Measurements from ENCODE around the gene DNAJC17. TPM values are rescaled to one million over a fixed set of nuclear protein-coding genes. Genes with fewer than 3 reads are reported as not detected.
A peak's percentile ranks its signal among the peaks of the same experiment; 100 is the strongest.

Gene DNAJC17, protein sequence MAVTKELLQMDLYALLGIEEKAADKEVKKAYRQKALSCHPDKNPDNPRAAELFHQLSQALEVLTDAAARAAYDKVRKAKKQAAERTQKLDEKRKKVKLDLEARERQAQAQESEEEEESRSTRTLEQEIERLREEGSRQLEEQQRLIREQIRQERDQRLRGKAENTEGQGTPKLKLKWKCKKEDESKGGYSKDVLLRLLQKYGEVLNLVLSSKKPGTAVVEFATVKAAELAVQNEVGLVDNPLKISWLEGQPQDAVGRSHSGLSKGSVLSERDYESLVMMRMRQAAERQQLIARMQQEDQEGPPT
- total RNA-seq, result 16.2 and 24.7 TPM in 2 replicates

DNA sequence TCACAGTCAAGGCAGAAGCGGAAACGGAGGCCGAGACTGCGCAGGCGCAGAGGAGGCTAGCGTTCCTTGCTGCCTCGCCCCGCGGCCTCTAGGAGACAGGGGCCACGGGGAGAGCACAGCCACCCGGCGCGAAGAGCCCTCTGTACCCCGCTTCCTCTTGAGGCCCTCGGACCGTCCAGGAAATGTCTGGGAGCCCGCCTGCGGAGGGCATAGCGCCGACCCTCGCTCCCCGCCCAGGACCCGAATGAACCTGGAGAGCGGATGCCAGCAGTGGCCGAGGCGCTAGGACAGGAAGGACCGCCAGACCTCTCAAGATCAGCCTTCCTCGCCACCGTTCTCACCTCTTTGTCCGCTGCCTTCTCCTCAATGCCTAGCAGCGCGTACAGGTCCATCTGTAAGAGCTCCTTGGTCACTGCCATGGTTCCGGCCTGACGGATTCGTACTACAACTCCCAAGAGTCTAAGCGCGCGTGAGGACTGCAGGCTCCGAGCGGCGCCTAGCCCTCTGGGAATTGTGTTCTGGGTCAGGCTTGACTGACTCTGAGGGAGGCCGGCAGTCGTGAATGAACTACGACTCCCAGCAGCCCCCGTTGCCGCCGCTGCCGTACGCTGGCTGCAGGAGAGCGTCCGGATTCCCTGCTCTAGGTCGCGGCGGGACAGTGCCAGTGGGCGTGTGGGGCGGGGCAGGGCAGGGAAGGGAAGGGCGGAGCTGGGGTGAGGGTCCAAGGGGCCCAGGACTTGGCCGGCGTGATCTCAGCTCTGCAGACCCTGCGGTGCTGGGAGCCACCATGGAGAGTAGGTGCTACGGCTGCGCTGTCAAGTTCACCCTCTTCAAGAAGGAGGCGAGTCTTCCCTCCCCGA lies at the start of gene DNAJC17, which contains the start of gene ZFYVE19:
Gene DNAJC17 (minus strand): TSS at position 446 of the 860 bp plus-strand sequence. CDS start 27 bp downstream, at position 419.
Gene ZFYVE19 (plus strand): TSS at position 62 of the 860 bp plus-strand sequence. CDS start 501 bp downstream, at position 563.
- peak; percentile 95 for DNase-seq (ENCODE audit: low read depth)

GRCh38 chr15:40856746-40857145 lies 49.5 kb upstream of the DNAJC17 start:
- no peak for DNase-seq (ENCODE audit: low read depth)

GRCh38 chr15:40855706-40856234 lies 48.5 kb upstream of the DNAJC17 start:
- no peak for DNase-seq (ENCODE audit: low read depth)

DNA sequence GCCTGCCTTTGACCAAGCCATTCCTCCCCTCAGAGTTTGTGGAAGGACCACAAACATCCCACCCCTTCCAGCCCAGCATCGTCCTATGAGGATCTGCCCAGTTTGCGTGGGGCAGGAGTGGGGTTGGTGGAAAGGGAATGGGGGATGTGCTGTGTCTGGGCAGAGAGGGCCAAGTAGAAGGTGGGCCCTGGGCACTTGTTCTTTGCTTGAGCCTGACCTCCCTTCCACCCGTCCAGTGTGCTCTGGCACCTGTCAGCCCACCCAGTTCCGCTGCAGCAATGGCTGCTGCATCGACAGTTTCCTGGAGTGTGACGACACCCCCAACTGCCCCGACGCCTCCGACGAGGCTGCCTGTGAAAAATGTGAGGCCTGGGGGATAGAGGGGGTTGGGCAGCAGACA lies 46.9 kb upstream of the DNAJC17 start:
- no peak for DNase-seq (ENCODE audit: low read depth)

GRCh38 chr15:40853241-40853890 lies 46.1 kb upstream of the DNAJC17 start:
- DNase-seq (ENCODE audit: low read depth), result no peak

DNA sequence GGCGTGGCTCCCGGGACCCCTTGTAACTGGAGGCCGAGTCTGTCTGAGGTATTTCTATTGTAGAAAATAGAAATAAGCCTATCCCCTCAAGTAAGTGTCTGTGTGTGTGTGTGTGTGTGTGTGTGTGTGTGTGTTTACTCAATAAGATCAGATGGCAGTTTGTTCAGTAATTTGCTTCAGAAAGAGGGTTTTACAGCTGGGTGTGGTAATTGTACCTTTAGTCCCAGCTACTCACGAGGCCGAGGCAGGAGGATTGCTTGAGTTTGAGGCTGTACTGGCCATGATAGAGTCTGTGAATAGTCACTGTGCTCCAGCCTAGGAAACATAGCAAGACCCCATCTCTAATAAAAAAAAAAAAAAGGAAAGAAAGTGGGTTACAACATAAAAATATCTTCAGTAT lies 45.3 kb upstream of the DNAJC17 start:
- DNase-seq (ENCODE audit: low read depth), result no peak

GRCh38 chr15:40850576-40851112 lies 43.4 kb upstream of the DNAJC17 start:
- DNase-seq (ENCODE audit: low read depth), result no peak

DNA sequence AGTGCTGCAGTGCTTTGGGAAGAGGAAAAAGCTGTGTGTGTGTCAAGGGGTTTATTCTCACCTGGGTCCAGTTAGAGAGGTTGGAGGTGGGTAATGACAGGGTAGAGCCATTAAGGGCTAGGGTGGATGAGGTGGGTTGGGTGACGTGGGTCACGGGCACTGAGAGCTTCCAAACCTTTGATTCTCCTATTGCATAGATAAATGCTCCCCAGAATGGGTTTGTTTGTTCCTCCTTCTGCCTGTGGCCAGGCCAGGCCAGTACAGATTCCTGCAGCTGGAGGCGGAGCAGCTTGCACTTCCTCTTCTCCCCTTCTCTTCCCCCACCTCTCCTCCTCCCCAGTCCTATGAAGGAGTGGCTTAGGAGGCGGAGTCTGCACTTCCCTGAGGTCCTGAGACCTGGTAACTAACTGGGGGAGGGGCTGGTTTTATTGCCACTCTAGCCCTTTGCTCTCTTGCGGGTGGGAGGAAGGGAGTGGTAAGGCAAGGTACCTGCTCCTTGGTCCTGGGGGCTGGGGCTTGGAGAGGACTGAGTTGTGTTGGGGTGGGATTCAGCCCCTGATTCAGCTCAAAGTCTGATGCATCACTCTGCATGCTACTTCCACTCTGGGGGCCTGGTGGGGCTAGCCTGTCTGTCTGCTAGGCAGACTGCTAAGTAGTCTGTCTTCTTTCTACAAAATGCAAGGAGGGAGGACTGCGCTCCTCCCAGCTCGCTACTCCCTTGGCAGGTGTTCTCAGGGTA lies 40.1 kb upstream of the DNAJC17 start:
- peak; percentile 91 for DNase-seq (ENCODE audit: low read depth)

DNA sequence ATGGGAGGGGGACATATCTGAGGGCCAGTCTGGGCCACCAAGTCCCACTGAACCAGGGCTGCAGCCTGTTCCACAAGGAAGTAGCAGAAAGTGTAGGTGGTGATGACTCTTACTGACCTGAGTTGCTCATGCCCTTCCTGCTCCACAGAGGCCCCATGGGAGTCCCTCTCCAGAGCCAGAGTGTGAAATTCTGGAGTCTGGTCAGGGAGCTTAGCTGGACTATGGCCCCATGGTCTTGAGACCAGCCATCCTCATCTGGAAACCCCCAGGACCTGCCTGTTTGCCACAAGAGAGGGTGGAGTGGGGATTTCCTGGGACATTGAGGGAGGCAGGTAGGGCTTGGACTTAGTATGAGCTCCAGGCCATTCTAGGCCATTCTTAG lies 39.6 kb upstream of the DNAJC17 start:
- peak; percentile 74 for DNase-seq (ENCODE audit: low read depth)

DNA sequence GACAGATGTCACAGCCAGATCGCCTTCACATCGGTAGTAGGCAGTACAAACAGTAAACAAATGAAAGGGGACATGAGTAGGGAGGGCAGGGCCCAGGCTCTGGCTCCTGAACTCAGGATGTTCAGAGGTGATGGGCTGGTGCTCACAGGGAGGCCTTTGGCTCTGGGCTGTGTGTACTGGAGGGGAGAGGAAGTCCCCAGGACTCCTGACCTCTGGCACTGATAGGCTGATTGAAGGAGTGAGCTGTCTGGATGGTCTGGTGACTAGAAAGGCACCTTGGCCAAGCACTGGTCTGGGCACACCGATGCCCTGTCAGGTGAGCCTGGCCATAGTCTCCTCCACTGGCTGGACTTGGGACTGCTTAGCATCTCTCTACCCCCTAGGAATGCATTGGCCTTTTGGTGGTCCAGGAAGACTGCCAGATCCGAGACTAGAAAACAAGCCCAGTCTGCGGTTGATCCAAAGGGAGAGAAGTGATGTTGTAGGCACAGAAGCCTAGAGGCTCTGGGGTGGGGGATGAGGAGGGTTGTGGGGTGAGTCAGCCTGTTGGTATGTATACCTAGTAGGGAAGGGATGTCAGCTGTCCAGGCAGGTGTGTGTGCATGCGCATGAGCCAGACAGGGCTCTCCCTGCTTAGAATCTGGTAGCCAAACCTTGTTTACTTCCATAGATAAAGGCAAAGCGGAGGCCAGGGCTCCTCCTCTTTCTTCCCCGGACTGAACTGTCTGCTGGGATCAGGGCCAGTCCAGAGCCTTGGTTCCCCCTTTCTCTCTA lies 38.4 kb upstream of the DNAJC17 start:
- DNase-seq (ENCODE audit: low read depth), result peak; percentile 82

GRCh38 chr15:40845036-40845435 lies 37.8 kb upstream of the DNAJC17 start:
- no peak for DNase-seq (ENCODE audit: low read depth)

DNA sequence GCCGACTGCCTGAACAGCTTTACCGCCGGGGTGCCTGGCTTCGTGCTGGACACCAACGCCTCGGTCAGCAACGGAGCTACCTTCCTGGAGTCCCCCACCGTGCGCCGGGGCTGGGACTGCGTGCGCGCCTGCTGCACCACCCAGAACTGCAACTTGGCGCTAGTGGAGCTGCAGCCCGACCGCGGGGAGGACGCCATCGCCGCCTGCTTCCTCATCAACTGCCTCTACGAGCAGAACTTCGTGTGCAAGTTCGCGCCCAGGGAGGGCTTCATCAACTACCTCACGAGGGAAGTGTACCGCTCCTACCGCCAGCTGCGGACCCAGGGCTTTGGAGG lies 37.4 kb upstream of the DNAJC17 start:
- no peak for DNase-seq (ENCODE audit: low read depth)

DNA sequence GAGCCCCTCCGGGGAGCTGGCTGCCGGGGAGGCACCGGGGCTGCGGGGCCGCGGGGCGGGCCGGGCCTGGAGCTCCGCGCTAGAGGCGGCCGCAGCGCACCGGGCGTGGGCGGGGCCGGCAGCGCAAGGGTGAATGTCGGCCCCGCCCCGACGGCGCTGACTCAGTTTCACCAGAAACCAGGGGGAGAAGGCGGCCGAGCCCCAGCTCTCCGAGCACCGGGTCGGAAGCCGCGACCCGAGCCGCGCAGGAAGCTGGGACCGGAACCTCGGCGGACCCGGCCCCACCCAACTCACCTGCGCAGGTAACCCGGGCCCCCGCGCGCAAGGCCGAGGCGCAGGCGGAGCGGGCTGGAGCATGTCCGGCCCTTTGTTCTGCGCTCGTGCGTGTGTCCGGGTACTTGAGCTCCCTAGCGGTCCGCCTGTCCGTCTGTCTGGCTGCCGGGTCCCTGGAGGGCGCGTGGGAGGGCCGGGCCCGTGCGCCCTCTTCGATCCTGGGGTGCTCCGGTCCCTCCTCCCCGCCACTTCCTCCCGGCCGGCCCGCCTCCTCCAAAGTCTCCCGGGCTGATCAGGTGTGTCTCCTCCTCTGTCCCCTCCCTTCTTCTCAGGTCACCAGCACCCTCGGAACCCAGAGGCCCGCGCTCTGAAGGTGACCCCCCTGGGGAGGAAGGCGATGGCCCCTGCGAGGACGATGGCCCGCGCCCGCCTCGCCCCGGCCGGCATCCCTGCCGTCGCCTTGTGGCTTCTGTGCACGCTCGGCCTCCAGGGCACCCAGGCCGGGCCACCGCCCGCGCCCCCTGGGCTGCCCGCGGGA lies 36.8 kb upstream of the DNAJC17 start, which contains the start of gene SPINT1:
Gene SPINT1 (plus strand): TSS at position 164 of the 811 bp plus-strand sequence. CDS start 507 bp downstream, at position 671.
- no peak for DNase-seq (ENCODE audit: low read depth)

GRCh38 chr15:40843261-40843884 lies 36.1 kb upstream of the DNAJC17 start:
- no peak for DNase-seq (ENCODE audit: low read depth)

- DNase-seq (ENCODE audit: low read depth), result no peak
Observed at GRCh38 chr15:40841741-40842140, 34.5 kb upstream of the DNAJC17 start.

- no peak for DNase-seq (ENCODE audit: low read depth)
Observed at GRCh38 chr15:40838756-40839155, 31.5 kb upstream of the DNAJC17 start.

DNA sequence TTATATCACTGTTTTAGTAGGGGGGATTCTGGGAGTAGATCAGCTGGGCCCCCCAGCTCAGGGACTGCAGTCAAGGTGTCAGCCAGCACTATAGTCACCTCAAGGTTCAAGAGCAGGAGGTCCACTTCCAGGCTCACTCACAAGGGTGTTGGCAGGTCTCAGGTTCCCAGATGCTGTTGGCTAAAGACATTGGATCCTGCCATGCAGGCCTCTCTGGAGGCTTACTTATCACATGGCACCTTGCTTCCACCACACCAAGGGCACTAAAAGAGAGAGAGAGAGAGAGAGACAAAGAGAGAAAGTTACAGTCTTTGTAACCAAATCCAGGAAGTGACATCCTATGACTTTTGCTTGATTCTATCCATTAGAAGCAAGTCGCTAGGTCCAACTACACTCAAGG lies 28.7 kb upstream of the DNAJC17 start:
- no peak for DNase-seq (ENCODE audit: low read depth)

DNA sequence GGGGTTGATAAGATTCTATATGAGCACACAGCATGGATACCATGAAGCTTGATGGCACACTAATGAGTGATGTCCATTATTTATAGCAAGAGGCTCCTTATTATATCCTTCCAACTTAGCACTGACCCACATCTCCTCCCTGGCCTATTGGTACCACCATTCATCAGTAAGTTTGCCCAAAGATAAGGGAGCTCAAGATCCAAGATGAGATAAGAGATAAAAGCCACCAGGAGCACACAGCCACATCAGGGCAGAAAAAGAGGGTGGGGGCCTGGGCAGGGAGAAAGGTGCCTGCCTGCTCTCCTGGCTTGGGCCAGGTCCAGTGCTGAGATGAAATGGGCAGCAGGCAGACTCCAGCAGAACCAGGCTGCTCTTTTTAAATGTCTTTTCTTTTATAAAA lies 25.6 kb upstream of the DNAJC17 start:
- DNase-seq (ENCODE audit: low read depth), result no peak

- no peak for DNase-seq (ENCODE audit: low read depth)
Observed at GRCh38 chr15:40831861-40832260, 24.6 kb upstream of the DNAJC17 start.
